GM12878 (cell line): ENCODE data around the gene PHRF1. TPM values are rescaled to one million over a fixed set of nuclear protein-coding genes. Genes with fewer than 3 reads are reported as not detected.

Source experiments
- BCLAF1 ChIP-seq: fragments of 450-650 bp; IDR thresholded peaks from 2 replicates; pipeline ENCODE4 v1.6.1; 2017; ENCODE audit warnings: antibody characterized with exemption, mild to moderate bottlenecking, moderate library complexity
- DPF2 ChIP-seq: fragments of 450-650 bp; IDR thresholded peaks from 2 replicates; pipeline ENCODE4 v1.6.1; 2017; ENCODE audit warnings: mild to moderate bottlenecking
- ELK1 ChIP-seq: IDR thresholded peaks from 2 replicates; pipeline ENCODE4 v1.6.1; 2012; ENCODE audit warnings: low read depth, low read length, improper control_type of control experiment
- FOXK2 ChIP-seq: fragments of 450-650 bp; IDR thresholded peaks from 2 replicates; pipeline ENCODE4 v1.6.1; 2017; ENCODE audit warnings: mild to moderate bottlenecking, moderate library complexity
- NBN ChIP-seq: fragments of 450-650 bp; IDR thresholded peaks from 2 replicates; pipeline ENCODE4 v1.6.1; 2016
- NFYB ChIP-seq: IDR thresholded peaks from 2 replicates; pipeline ENCODE4 v1.6.1; 2011; ENCODE audit warnings: low read depth, mild to moderate bottlenecking, low read length, improper control_type of control experiment, moderate library complexity; ENCODE audit not compliant: insufficient read depth
- PML ChIP-seq: IDR thresholded peaks from 2 replicates; pipeline ENCODE4 v1.6.1; 2012; ENCODE audit warnings: low read length, inconsistent platforms
- POLR2A ChIP-seq: IDR thresholded peaks from 2 replicates; pipeline ENCODE4 v1.6.1; 2011; ENCODE audit warnings: low read depth, mild to moderate bottlenecking, low read length
- POLR2AphosphoS2 ChIP-seq: IDR thresholded peaks from 2 replicates; pipeline ENCODE4 v1.6.1; 2011; ENCODE audit warnings: low read depth, mild to moderate bottlenecking, low read length, improper control_type of control experiment, moderate library complexity
- PRDM15 ChIP-seq: fragments of 450-650 bp; formaldehyde crosslinking; IDR thresholded peaks from 2 replicates; pipeline ENCODE4 v1.4.0; 2020; ENCODE audit warnings: mild to moderate bottlenecking, moderate library complexity
- RBBP5 ChIP-seq: fragments of 200-600 bp; sonication (generic); conservative IDR thresholded peaks from 2 replicates; pipeline ENCODE4 v1.6.1; 2016
- RCOR1 ChIP-seq: conservative IDR thresholded peaks from 2 replicates; pipeline ENCODE4 v1.6.1; 2012; ENCODE audit warnings: low read depth, low read length, improper control_type of control experiment
- RFX5 ChIP-seq: IDR thresholded peaks from 2 replicates; pipeline ENCODE4 v1.6.1; 2011; ENCODE audit warnings: low read depth, low read length, improper control_type of control experiment
- SMAD1 ChIP-seq: fragments of 450-650 bp; IDR thresholded peaks from 2 replicates; pipeline ENCODE4 v1.6.1; 2018; ENCODE audit warnings: mild to moderate bottlenecking, low read depth; ENCODE audit not compliant: partially characterized antibody
- SRF ChIP-seq, 2 experiments: IDR thresholded peaks; 2 replicates each; pipeline ENCODE4 v1.6.1; 2011; ENCODE audit warnings: low read depth in 2 of 2, low read length in 2 of 2, mild to moderate bottlenecking in 1 of 2, moderate library complexity in 1 of 2
- STAT1 ChIP-seq: fragments of 450-650 bp; conservative IDR thresholded peaks from 2 replicates; pipeline ENCODE4 v1.6.1; 2014; ENCODE audit warnings: antibody characterized with exemption, mild to moderate bottlenecking
- WRNIP1 ChIP-seq: IDR thresholded peaks from 2 replicates; pipeline ENCODE4 v1.6.1; 2011; ENCODE audit warnings: low read depth, low read length, improper control_type of control experiment, borderline replicate concordance
- YY1 ChIP-seq: IDR thresholded peaks from 2 replicates; pipeline ENCODE4 v1.6.1; 2011; ENCODE audit warnings: low read depth, mild to moderate bottlenecking, low read length
- ZNF217 ChIP-seq: fragments of 450-650 bp; IDR thresholded peaks from 2 replicates; pipeline ENCODE4 v1.6.1; 2017; ENCODE audit warnings: antibody characterized with exemption, mild to moderate bottlenecking
- polyA plus RNA-seq, 11 experiments: library from polyadenylated mRNA; depleted of rRNA in 4 of 11; unstranded in 6 of 11; stranded (reverse) in 5 of 11; fragments of >200 nt; fragmentation: Nextera tagmentation in 4 of 11; fragmentation: Illumina TruSeq in 1 of 11; extraction: Ambion mirVana in 4 of 11; extraction: Trizol in 1 of 11; gene quantifications; 1 replicate in 1 of 11; 2 replicates in 10 of 11; pipeline versions ENCODE4 v1.2.1 to v1.2.3, GENCODE V29; 2011 to 2016; ENCODE audit warnings: inconsistent platforms in 2 of 11, missing spikeins in 2 of 11, low read depth in 1 of 11
- total RNA-seq, 4 experiments: library from RNA; depleted of rRNA in 3 of 4; stranded (reverse); fragments of >200 nt in 3 of 4; fragmentation: Illumina TruSeq in 1 of 4; extraction: Trizol in 1 of 4; gene quantifications; 2 replicates each; pipeline versions ENCODE4 v1.2.1 to v1.2.3, GENCODE V29; 2013 to 2021
- TF ChIP-seq, protein P1 (sequence below): IDR thresholded peaks from 2 replicates; pipeline ENCODE4 v1.6.1; 2011; ENCODE audit warnings: low read depth, mild to moderate bottlenecking, low read length, moderate library complexity, borderline replicate concordance; ENCODE audit errors: extremely low read depth

PHRF1 gene
- total and polyA plus RNA-seq, 10 of the 15 experiments (the other 5 are each of a cell fraction or from before 2014, with no cell fraction given): 0.13 to 43.5 (median 15.1) TPM

GRCh38 chr11:536841-537621 is 39.2 kb upstream of the PHRF1 start, which contains the start of gene LRRC56 (continued):
- TF ChIP-seq ZNF217: 0 out of 2 replicates have a peak, but pooled peaks have one; percentile 40
- no peak for TF ChIP-seq PRDM15 (CRISPR knock-in tag)
- TF ChIP-seq DPF2: peak; percentile 91
- 0 out of 2 replicates have a peak, but pooled peaks have one; percentile 56 for TF ChIP-seq STAT1
- TF ChIP-seq FOXK2: no peak
- TF ChIP-seq RFX5: no peak
- TF ChIP-seq, protein P1, sequence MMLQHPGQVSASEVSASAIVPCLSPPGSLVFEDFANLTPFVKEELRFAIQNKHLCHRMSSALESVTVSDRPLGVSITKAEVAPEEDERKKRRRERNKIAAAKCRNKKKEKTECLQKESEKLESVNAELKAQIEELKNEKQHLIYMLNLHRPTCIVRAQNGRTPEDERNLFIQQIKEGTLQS: peak; percentile 65; the same call in 1 of the 2 replicates
- TF ChIP-seq PML: no peak
- TF ChIP-seq YY1: 0 out of 2 replicates have a peak, but pooled peaks have one; percentile 43
- no peak for TF ChIP-seq BCLAF1
- no peak for TF ChIP-seq ELK1
- peak; percentile 75 for TF ChIP-seq POLR2A
- TF ChIP-seq SRF (IDR thresholded peaks at IDR 0.05; ENCODE audit: low read depth in 2 of 2, low read length in 2 of 2): no peak
- TF ChIP-seq WRNIP1: no peak
- 0 out of 2 replicates have a peak, but pooled peaks have one; percentile 35 for TF ChIP-seq RCOR1
- no peak for TF ChIP-seq NFYB
- no peak; the same call in 1 of the 2 replicates for TF ChIP-seq NBN
- TF ChIP-seq SMAD1: no peak
- TF ChIP-seq POLR2AphosphoS2: no peak
- TF ChIP-seq RBBP5: no peak
